HG02840 (cell line): ENCODE data around the gene FAM110A.
A peak's percentile ranks its signal among the peaks of the same experiment; 100 is the strongest.
"Not testable (repeated sequence)": the region's sequence is repeated elsewhere in the genome, so short reads cannot be mapped to it uniquely, and the experiment has no call there.

Source experiments
- ATAC-seq: cut with Tn5 transposase; IDR thresholded peaks from one replicate; pipeline ENCODE4 v1.9.1; 2021; ENCODE audit warnings: mild to moderate bottlenecking, moderate library complexity, moderate number of reproducible peaks; ENCODE audit not compliant: unreplicated experiment, low FRiP score

Gene FAM110A

DNA sequence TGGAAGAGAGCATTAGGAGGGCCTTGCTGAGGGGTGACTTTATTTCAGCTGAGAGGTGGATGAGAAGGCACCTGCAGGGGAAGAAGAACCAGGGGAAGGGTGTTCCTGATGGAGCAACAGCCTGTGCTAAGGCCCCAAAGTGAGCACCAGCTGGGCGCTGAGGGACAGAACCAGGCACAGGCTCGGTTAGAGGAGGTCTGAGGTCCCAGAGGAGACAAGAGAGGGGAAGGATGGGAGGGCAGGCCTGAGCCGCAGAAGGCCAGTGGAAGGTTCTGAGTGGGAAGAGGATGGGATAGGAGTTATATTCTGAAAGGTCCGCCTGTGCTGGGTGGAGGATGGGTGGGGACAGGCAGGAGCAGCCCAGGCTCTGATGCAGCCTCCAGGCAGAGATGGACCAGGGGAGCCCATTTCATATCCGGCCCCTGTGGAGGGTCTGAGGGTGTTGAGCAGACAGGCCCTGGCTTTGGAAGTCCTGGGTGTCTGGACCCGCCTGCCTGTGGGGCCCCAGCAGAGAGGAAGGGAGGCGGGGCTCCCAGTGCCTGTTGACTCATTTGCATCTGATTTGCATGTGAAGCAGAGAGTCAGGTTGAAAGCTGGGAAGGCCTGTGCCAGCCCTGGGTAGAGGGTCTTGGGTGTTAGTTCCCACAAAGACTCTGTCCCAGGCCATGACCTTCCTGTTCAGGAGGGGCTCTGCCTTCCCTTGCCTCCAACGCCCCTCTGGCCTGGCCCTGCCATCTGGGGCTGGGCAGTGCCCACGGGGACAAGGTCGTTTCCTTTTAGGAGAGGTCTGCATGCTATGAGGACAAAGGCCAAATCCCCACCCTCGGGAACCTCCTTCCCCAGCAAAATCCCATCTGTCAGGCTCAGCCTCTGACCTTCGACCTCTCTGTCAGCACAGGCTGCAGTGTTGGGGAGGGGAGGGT is 10.6 kb upstream of the FAM110A start:
- no peak for ATAC-seq

DNA sequence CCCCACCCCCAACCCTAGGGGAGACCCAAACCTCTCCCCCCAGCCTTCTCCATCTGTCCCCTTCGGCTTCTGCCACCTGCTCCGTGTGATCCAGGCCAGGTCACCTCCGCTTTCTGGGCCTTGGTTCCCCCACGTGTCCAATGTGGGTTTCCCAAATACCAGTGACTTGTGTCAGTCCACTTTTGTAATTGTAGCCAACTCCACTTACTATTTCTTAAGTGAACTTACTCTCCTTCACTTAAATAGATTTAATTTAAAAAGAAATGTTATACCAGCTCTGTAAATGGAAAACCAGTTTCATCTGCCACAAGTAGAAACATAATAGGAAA is 10.0 kb upstream of the FAM110A start:
- ATAC-seq: no peak

DNA sequence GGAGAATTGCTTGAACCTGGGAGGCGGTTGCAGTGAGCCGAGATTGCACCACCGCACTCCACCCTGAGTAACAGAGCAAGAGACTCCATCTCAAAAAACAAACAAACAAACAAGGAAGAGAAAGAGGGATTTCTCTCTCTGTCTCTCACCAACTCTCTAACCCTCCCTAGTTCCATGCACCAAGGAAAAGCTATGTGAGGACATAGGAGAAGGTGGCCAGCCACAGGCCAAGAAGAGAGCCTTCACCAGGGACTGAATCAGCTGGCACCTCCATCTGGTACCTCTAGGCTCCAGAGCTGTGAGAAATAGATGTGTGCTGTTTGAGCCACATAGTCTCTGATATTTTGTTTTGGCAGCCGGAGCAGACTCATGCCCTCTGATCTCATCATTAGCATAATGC is 9.0 kb upstream of the FAM110A start:
- no peak for ATAC-seq

DNA sequence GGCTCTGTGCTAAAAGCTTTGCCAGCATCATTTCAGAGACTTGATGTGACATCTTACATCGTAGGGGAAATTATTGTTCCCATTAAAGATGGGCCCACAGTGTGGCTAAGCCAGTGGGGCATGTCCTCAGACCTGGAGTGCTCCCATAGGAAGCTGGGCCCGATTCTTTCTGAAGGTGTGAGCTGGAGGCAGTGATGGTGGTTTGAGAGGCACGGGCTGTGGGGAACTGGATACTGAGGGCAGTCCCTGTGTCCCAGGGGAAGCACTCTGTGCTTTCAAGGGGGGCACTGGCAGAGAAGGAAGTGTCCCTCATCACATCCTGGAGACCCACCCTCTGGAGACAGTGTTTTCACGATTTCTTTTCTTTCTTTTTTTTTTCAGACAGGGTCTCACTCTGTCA is 8.6 kb upstream of the FAM110A start:
- ATAC-seq: no peak

DNA sequence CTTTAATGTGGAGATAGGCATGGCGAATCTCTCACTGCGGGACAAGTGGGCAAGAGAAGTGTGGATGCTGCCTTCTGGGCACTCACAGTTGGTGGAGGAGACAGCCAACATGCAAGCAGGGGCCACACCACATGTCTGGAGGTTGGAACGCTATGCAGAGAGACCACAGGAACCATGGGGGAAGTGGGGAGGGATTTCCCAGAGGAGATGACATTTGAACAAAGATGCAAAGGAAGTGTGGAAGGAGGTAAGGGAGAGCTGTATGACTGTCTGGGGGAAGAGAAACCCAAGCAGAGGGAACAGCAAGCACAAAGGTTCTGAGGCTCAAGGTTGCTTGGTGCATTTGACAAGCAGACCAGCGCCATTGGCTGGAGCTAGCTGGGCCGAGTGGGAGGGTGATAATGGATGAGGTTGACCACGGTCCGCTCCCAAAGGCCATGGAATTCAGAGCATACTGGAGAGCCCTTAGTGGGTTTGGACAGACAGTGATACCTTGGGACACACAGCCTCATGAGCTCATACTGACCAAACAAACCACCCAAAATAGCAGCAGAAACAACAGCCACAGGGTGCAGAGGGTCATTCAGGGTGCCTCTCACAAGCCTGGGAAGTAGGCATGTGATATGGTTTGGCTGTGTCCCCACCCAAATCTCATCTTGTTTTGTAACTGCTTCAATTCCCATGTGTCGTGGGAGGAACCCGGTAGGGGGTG is 7.6 kb upstream of the FAM110A start:
- ATAC-seq: no peak

DNA sequence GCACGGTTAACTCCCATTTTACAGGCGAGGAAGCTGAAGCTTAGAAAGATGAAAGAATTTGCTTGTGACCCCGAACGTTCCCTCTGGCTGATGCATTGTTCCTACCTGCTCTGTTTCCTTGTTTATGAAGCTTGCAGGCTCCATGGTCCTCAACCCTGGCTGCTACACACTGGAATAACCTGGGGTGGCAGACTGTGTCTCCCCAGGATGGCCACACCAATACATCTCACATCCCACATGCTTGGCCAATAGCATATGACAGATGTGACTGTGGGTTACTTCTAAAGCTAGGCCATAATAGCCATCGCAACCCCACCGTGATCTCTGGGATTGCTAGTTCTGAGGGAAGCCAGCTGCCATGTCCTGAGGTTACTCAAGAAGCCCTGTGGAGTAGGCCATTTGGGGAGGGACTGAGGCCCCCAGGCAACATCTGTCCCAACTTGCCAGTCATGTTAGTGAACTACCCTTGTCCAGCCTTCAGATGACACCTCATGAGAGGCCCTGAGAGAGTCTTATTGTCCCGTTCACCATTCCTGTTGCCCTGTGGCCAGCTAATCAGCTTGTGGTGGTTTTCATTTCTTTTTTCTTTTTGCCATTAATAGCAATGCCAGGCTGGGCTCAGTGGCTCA is 6.7 kb upstream of the FAM110A start:
- ATAC-seq: no peak

DNA sequence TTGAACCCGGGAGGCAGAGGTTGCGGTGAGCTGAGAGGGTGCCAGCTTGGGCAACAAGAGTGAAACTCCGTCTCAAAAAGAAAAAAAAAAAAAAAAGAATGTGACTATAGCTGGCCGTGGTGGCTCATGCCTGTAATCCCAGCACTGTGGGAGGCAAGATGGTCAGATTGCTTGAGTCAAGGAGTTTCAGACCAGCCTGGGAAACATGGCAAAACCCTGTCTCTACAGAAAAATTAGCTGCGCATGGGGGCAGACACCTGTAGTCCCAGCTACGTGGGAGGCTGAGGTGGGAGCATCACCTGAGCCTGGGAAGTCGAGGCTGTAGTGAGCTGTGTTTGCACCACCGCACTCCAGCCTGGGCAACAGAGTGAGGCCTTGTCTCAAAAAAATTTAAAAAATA is 5.5 kb upstream of the FAM110A start:
- ATAC-seq: not testable (repeated sequence)

DNA sequence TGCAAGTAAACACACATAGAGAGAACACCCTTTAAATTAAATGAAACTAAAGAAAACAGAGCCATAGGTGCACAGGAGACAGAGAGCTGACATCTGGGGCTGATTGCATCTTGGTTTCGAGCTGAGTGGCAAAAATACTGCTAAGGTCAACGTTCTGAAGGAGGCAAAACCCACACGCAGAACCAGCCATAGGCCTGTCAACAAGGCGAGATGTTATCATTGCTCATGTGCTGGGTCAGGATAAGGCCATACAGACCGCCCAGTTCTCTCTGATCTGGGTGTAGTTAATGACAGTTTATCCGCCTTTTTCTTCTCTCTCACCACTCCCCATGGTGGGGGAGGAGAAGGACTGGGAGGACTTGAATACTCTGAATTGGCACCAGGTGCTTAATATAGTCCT is 4.5 kb upstream of the FAM110A start:
- ATAC-seq: no peak

DNA sequence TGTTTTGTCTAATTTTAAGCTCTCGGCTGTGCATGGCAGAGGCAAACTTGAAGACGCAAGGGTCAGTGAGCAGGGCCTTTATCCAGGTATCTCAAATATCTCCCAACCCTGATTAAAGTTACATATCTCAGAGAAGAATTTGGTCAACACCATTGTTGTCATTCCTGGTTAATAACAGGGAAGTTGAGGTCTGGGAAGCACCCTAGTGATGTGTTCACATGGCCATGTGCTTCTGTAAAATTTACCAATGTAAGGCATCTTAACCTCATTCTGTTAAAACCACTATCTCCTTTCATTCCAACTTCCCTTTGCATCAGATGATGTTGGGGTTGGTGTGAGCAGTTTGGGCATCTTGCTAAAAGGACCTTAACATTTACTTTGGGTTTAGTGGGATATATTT is 4.0 kb upstream of the FAM110A start:
- ATAC-seq: no peak

DNA sequence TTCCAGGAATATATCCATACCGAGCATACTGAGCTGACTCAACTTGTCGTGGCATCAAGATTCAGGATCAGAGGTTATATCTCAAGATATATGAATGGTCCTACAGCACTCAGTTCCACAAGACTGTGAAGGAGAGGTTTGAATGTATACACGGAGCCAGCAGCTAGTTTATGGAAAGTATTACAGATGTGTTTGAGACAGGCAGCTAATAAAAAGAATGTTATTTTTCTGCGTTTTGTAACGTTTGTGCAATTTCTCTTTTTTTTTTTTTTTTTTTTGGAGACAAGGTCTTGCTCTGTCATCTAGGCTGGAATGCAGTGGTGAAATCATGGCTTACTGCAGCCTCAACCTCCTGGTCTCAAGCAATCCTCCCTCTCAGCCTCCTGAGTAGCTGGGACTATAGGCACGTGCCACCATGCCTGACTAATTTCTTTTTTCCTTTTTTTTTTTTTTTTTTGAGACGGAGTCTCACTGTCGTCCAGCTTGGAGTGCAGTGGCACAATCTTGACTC is 3.4 kb upstream of the FAM110A start:
- ATAC-seq: no peak

DNA sequence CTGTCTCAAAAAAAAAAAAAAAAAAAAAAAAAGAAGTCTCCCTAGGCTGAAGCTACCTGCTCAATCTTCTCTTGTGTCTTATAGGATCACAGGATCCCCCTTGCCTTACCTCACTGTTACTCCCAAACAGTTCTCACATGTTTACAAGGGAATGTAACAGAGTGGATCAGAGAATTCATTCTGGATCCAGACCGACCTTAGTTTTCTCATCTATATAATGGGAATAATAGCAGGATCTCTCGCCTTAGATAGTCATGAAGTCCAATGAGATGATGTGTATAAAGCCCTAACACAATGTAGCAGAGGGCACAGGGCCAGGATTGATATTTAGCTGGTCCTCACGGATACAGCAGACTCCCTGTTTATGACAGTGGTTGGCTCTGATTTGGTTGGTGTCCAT is 2.3 kb upstream of the FAM110A start:
- ATAC-seq: no peak

DNA sequence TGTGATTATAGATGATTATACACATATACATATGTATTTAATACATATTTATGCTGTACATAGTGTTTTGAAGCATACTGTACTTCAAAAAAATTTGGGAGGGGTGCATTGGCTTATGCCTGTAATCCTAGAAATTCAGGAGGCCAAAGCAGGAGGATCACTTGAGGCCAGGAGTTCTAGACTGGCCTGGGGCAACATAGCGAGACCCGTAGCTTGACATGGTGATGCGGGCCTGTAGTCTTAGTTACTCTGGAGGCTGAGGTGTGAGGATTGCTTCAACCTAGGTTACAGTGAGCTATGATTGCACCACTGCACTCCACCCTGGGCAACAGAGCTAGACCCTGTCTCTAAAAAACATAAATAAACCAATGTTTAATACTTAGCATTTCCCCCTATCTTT is 1.6 kb upstream of the FAM110A start:
- ATAC-seq: no peak

DNA sequence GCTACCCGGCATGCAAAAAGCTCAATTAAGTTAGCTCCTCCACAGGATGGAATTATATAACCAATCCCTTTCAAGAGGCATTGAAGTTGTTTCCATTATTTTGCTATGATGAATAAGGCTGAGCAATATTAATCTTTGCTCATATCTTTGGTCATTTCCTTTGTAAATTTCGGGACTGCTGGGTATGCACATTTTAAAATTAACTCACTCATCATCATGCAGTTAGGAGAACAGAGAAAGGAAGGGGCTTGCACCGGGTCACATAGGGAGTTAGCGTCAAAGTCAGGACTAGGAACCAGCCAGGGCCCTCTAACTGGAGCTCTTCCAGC is 430 bp upstream of the FAM110A start:
- ATAC-seq: no peak

DNA sequence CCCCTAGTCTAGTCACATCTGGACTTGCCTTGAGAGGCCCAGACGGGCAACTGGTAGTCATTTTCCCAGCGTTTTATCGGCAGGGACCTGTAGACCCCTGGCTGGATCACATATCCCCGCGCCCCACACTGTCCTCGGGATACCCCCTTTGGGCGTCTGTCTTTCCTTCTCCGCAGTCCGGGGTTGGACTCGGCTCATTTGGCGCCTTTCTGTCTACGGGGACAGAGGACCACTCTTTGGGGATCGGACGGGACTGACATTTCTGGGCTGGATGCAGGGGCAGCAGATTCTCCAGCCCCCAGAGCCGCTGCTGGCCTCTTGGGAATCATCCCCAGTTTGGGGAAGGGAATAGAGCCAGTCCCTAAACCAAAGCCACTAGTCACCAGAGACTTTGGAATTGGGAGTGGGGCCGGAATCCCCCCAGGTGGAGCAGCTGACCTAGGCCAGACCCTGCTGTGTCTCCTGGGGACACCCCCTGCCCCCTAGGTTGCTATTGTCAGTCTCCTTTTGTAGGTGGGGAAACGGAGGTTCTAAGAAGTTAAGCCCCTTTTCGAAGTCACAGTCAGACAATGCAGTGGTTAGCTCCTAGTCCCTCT is 734 bp downstream of the FAM110A start:
- ATAC-seq: peak; percentile 3

DNA sequence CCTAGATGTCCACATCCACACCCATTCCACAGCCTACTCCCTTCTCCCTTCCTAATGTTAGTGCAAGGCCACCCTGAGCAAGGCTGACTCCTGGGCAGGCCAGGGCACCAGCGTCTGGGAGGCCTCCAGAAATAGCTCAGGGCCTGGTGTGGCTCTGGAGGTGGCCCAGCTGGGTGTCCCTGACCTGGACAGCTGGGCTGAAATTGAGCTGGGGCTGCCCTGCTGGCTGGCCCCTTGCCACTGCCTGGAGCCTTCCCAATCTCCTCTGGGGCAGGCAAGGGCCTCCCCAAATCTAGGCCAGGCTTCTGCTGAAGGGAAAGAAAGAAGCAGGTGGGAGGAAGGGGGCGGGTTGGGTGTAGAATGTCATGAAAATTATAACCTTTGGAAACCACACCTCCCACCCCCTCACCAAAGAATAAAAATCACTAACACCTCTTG is 2.1 kb downstream of the FAM110A start:
- no peak for ATAC-seq

DNA sequence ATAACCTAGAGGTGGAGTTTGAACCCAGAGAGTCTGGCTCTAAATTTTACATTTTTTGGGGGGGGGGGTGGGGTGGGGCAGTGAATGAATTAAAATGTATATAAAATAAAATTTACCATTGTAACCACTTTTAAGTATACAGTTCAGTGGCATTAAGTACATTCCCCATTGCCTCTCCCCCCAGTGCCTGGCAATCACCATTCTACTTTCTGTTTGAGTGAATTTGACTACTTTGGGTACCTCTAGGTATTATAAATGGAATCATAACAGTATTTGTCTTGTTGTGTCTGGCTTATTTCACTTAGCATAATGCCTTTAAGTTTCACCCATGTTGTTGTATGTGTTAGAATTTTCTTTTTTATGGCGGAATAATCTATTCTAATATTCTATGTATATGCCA is 2.7 kb downstream of the FAM110A start:
- no peak for ATAC-seq

DNA sequence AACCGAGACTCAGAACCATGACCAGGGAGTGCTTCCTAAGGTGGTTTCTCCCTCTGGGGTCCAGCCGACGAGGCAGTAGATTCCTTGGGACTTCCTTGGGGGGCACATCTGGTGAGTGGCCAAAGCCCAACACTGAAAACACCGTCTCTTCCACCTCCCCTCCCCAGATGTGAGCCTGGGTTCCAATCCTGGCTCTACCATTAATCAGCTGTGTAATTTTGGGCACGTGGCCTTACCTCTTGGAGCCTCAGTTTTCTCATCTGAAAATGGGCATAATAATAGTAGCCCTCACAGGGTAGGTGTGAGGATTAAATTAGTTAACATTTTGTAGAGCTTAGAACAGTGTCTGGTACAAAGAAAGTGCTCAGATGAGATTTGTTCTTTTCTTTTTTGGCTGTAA is 5.5 kb downstream of the FAM110A start:
- ATAC-seq: no peak

DNA sequence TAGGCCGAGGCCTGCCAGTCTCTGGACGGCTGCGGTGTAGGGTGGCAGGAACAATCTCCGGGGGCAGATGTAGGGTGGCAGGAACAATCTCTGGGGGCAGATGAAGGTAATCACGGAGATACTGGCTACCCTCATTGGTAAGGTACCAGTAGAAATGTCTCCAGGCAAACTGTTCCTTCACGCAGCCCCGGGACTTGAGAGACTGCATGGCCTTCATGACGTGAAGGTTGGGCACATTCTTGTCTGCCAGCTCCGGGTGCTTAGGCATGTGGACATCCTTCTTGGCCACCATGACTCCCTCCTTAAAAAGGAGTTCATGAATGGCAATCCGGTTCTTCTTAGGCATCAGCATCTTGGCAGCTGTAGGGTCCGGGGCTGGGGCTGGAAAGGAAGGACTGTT is 6.1 kb downstream of the FAM110A start:
- no peak for ATAC-seq

DNA sequence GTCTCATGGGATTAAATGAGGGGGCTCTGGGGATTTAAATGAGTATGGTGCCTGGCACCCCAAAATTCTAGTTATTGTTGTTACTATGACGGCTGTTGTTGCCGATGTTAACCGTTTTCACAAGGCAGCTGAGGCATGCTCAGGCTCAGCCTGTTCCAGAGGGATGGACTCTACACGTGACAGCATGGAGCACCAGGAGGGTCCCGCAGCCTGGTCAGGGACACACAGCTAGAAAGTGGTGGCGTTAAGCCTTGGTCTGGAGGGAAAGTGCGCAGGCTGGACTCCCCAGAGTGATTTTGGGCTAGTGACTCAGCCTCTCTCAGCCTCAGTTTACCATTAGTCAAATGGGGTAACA is 7.0 kb downstream of the FAM110A start:
- no peak for ATAC-seq

DNA sequence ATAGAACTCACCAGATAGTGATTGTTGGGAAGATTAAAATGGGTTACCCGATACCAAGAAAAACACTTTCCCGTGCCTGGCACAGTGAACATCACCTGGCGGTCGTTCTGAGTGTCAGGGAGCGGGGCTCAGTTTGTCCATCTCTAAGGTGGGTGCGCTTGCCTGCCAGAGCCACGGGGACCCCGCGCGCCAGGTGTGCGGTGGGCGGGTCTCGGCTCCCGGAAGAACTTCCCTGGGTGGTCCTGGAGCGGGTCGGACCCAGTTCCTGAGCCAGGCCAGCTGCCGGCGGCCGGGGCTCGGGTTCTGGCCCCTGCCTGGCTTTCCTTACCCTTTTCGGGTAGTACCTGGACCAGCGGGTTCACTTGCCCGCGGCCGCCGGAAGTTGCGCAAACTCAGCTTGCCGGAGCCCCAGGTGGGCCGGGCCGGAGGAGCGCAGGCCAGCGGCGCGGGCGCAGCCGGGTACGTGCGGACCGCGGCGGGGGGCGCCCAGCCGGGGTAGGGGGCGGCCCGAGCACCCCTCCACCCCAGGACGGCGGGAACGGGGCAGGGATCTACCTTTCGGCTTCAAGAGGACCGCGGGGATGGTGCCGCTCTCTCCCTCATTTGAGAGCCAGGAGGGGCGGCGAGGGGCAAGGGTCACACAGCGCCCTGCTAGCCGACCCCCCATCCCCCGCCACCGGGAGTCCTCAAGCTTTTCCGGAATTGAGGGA is 7.5 kb downstream of the FAM110A start:
- ATAC-seq: no peak
